BLaER1 treated with 17β-estradiol and CSF1 and Interleukin-3, amounts not matched to agents 10 nM and 100 nM (cell line): ENCODE data around the gene SIGLEC11.

ENCODE experiments used
- H3K27ac ChIP-seq, 11 experiments: shearing (Covaris generic); formaldehyde crosslinking; 2 replicates each; pipeline ENCODE4 v1.8.1; 2022
- H3K27me3 ChIP-seq, 11 experiments: shearing (Covaris generic); formaldehyde crosslinking; 2 replicates each; pipeline ENCODE4 v1.8.1; 2022
- H3K36me3 ChIP-seq, 11 experiments: shearing (Covaris generic); formaldehyde crosslinking; 2 replicates each; pipeline ENCODE4 v1.8.1; 2022
- H3K4me1 ChIP-seq, 10 experiments: shearing (Covaris generic); formaldehyde crosslinking; 2 replicates each; pipeline ENCODE4 v1.8.1; 2022
- H3K4me2 ChIP-seq, 11 experiments: shearing (Covaris generic); formaldehyde crosslinking; 2 replicates each; pipeline ENCODE4 v1.8.1; 2022
- H3K4me3 ChIP-seq, 10 experiments: shearing (Covaris generic); formaldehyde crosslinking; 2 replicates each; pipeline ENCODE4 v1.8.1; 2022
- H3K9ac ChIP-seq, 11 experiments: shearing (Covaris generic); formaldehyde crosslinking; 2 replicates each; pipeline ENCODE4 v1.8.1; 2022
- H3K9me3 ChIP-seq, 11 experiments: shearing (Covaris generic); formaldehyde crosslinking; replicated peaks in 1 of 11; 2 replicates each; pipeline ENCODE4 v1.8.1; 2022
- H4K20me1 ChIP-seq, 11 experiments: shearing (Covaris generic); formaldehyde crosslinking; 2 replicates each; pipeline ENCODE4 v1.8.1; 2022
- Cebpa-rat ChIP-seq, 11 experiments: shearing (Covaris generic); IDR thresholded peaks; 2 replicates each; pipeline ENCODE4 v1.8.1; 2022

The SIGLEC11 gene

GRCh38 chr19:49912965-49913685 lies 47.8 kb downstream of the SIGLEC11 start:
- no peak overlapping the region for H3K4me3 ChIP-seq
- H3K36me3 ChIP-seq = peaks cover 64 to 99% (median 96%) of the 10 kb centered on the region in 11 experiments
- H3K9me3 ChIP-seq = no peaks in the 10 kb centered on the region
- H3K27me3 ChIP-seq = no peaks in the 10 kb centered on the region
- peak overlapping the region in 9 of 11 experiments; percentile 0 to 87 (median 74); a peak in 12 of 22 replicates for H3K27ac ChIP-seq
- peak overlapping the region in 4 of 11 experiments; percentile 23 to 73 (median 59); a peak in 5 of 22 replicates for H3K9ac ChIP-seq
- H3K4me2 ChIP-seq = peak overlapping the region in 6 of 11 experiments; percentile 78 to 96 (median 86); a peak in 11 of 22 replicates
- no peak for TF ChIP-seq Cebpa-rat (IDR thresholded peaks at IDR 0.05)
- peaks cover 45 to 100% (median 67%) of the 10 kb centered on the region in 10 experiments for H3K4me1 ChIP-seq
- peaks cover 25 to 100% (median 99%) of the 10 kb centered on the region in 11 experiments; a peak in 21 of 22 replicates for H4K20me1 ChIP-seq

- peak overlapping the region in 1 of 10 experiments; percentile 9; a peak in 1 of 20 replicates for H3K4me3 ChIP-seq
- H3K9me3 ChIP-seq = no peaks in the 10 kb centered on the region
- peaks cover 68 to 99% (median 96%) of the 10 kb centered on the region in 11 experiments for H3K36me3 ChIP-seq
- H3K27me3 ChIP-seq = no peaks in the 10 kb centered on the region
- TF ChIP-seq Cebpa-rat (IDR thresholded peaks at IDR 0.05) = no peak
- H4K20me1 ChIP-seq = peaks cover 12 to 100% (median 99%) of the 10 kb centered on the region in 11 experiments; a peak in 21 of 22 replicates
- peak overlapping the region; percentile 28 to 87 (median 75) for H3K27ac ChIP-seq
- H3K4me1 ChIP-seq = peaks cover 47 to 100% (median 71%) of the 10 kb centered on the region in 10 experiments
- H3K4me2 ChIP-seq = peak overlapping the region; percentile 55 to 96 (median 78)
- peak overlapping the region; percentile 31 to 73 (median 65); a peak in 20 of 22 replicates for H3K9ac ChIP-seq
These were observed 49.4 kb downstream of the SIGLEC11 start for GRCh38 chr19:49911381-49912145.

GRCh38 chr19:49910179-49910578 lies 50.8 kb downstream of the SIGLEC11 start:
- Histone ChIP-seq H3K4me1 (peaks cover 61 to 100% (median 85%) of the 10 kb centered on the region in 10 experiments), H3K9me3 (no peaks in the 10 kb centered on the region), H4K20me1 (peaks cover 3 to 100% (median 99%) of the 10 kb centered on the region in 11 experiments; a peak in 21 of 22 replicates), H3K27me3 (no peaks in the 10 kb centered on the region), H3K9ac (peak overlapping the region in 8 of 11 experiments; percentile 6 to 69 (median 24); a peak in 5 of 22 replicates), H3K4me3 (no peak overlapping the region), H3K27ac (peak overlapping the region in 9 of 11 experiments; percentile 3 to 87 (median 74); a peak in 13 of 22 replicates), H3K4me2 (peak overlapping the region in 4 of 11 experiments; percentile 9 to 96 (median 73); a peak in 7 of 22 replicates), H3K36me3 (peaks cover 63 to 97% (median 90%) of the 10 kb centered on the region in 11 experiments)
- no peak for TF ChIP-seq Cebpa-rat (IDR thresholded peaks at IDR 0.05)

GRCh38 chr19:49908480-49909420 lies 52.2 kb downstream of the SIGLEC11 start:
- Histone ChIP-seq H3K36me3 (peaks cover 50 to 82% (median 76%) of the 10 kb centered on the region in 11 experiments), H3K27me3 (no peaks in the 10 kb centered on the region), H3K27ac (peak overlapping the region in 1 of 11 experiments; percentile 75; a peak in 1 of 22 replicates), H3K4me2 (peak overlapping the region; percentile 24 to 96 (median 47); a peak in 16 of 22 replicates), H3K4me1 (peaks cover 76 to 100% (median 96%) of the 10 kb centered on the region in 10 experiments), H3K9ac (no peak overlapping the region), H4K20me1 (peaks cover 0 to 95% (median 87%) of the 10 kb centered on the region in 11 experiments; a peak in 21 of 22 replicates), H3K9me3 (no peaks in the 10 kb centered on the region), H3K4me3 (no peak overlapping the region)
- TF ChIP-seq Cebpa-rat (IDR thresholded peaks at IDR 0.05) = no peak

GRCh38 chr19:49907745-49908446 lies 53.1 kb downstream of the SIGLEC11 start:
- H3K4me3 ChIP-seq = no peak overlapping the region
- H4K20me1 ChIP-seq = peaks cover 0 to 94% (median 78%) of the 10 kb centered on the region in 11 experiments; a peak in 21 of 22 replicates
- no peaks in the 10 kb centered on the region for H3K9me3 ChIP-seq
- peaks cover 41 to 74% (median 67%) of the 10 kb centered on the region in 11 experiments for H3K36me3 ChIP-seq
- TF ChIP-seq Cebpa-rat (IDR thresholded peaks at IDR 0.05) = no peak
- H3K27ac ChIP-seq = no peak overlapping the region; a peak in 1 of 22 replicates
- H3K4me2 ChIP-seq = peak overlapping the region; percentile 24 to 90 (median 47); a peak in 19 of 22 replicates
- H3K9ac ChIP-seq = no peak overlapping the region
- no peaks in the 10 kb centered on the region for H3K27me3 ChIP-seq
- peaks cover 76 to 100% (median 95%) of the 10 kb centered on the region in 10 experiments for H3K4me1 ChIP-seq

- Histone ChIP-seq H3K36me3 (peaks cover 34 to 65% (median 59%) of the 10 kb centered on the region in 11 experiments), H3K9ac (peak overlapping the region in 3 of 11 experiments; percentile 33 to 34 (median 33); a peak in 3 of 22 replicates), H3K4me3 (no peak overlapping the region), H3K27ac (peak overlapping the region in 2 of 11 experiments; percentile 18 to 22; a peak in 1 of 22 replicates), H4K20me1 (peaks cover 0 to 87% (median 70%) of the 10 kb centered on the region in 11 experiments; a peak in 21 of 22 replicates), H3K4me1 (peaks cover 73 to 92% (median 86%) of the 10 kb centered on the region in 10 experiments), H3K27me3 (no peaks in the 10 kb centered on the region), H3K4me2 (peak overlapping the region; percentile 33 to 90 (median 50); a peak in 18 of 22 replicates), H3K9me3 (no peaks in the 10 kb centered on the region)
- TF ChIP-seq Cebpa-rat (IDR thresholded peaks at IDR 0.05) = no peak
These were observed 54.0 kb downstream of the SIGLEC11 start for GRCh38 chr19:49906879-49907564.

- Histone ChIP-seq H3K4me1 (peaks cover 67 to 88% (median 76%) of the 10 kb centered on the region in 10 experiments), H3K4me3 (peak overlapping the region in 5 of 10 experiments; percentile 5 to 33 (median 12); a peak in 5 of 20 replicates), H3K9ac (peak overlapping the region in 7 of 11 experiments; percentile 7 to 51 (median 23); a peak in 5 of 22 replicates), H3K27me3 (no peaks in the 10 kb centered on the region), H3K36me3 (peaks cover 28 to 38% (median 35%) of the 10 kb centered on the region in 11 experiments), H4K20me1 (peaks cover 0 to 58% (median 42%) of the 10 kb centered on the region in 11 experiments; a peak in 21 of 22 replicates), H3K27ac (peak overlapping the region in 10 of 11 experiments; percentile 38 to 57 (median 48); a peak in 17 of 22 replicates), H3K9me3 (no peaks in the 10 kb centered on the region), H3K4me2 (peak overlapping the region; percentile 47 to 90 (median 72))
- no peak for TF ChIP-seq Cebpa-rat (IDR thresholded peaks at IDR 0.05)
These were observed 56.8 kb downstream of the SIGLEC11 start for GRCh38 chr19:49904136-49904535.
